ENCODE results near the gene TRIM41. TPM values are rescaled to one million over a fixed set of nuclear protein-coding genes. Genes with fewer than 3 reads are reported as not detected.

Gene TRIM41
- total and polyA plus RNA-seq, 9 of the 15 experiments (the other 6 are each of a cell fraction or from before 2014, with no cell fraction given), result 1.8 to 47.6 (median 20.9) TPM

DNA sequence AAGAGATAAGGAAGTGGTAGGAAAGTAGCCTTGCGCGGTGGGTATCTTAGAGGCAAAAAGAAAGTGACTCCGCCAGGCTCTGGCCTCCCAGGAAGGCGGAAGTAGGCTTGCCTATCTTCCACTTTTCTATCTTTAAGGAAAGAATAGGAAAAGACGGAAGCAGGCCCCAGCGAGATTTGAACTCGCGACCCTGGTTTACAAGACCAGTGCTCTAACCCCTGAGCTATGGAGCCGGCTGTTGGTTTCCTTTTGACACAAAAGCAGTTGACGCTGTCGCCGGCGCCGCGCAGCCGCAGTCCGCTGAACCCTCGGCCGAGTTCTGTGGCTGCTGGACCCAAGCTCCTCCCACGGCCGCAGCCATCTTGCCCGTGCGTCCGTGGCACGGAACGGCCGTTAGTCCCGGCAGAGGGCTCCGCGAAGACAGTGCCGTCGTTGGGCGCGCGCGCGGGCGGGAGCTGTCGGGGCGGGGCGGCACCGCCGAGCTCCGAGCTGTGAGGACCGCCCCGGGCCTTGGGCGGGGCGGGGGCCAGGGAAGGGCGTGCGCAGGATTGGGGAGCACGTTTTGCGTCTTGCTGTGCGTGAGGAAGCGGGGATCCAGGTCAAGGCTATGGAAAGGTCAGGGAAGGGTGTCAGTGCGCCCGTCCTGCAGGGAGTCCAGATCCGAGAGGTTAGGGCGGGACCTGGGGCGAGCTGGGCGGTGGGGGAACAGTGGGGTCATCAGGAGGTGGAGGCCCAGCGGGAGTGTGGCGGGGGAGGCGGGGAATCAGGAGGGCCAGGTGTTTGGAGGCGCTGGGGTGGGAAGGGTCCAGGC lies 31.4 kb upstream of the TRIM41 start (continued):
- TF ChIP-seq ATF6 (CRISPR knock-in tag; IDR thresholded peaks at IDR 0.05) (0 out of 2 replicates have a peak, but pooled peaks have one; percentile 36), RBM25 (IDR thresholded peaks at IDR 0.05; ENCODE audit: low read depth, low read length, severe bottlenecking) (no peak), ZFP1 (CRISPR knock-in tag; IDR thresholded peaks at IDR 0.05) (no peak), MTA1 (IDR thresholded peaks at IDR 0.05; ENCODE audit: borderline replicate concordance) (peak; percentile 25; the same call in 1 of the 2 replicates), ESRRA (IDR thresholded peaks at IDR 0.05; ENCODE audit: borderline replicate concordance, low read depth) (peak; percentile 83), IRF2 (CRISPR knock-in tag; IDR thresholded peaks at IDR 0.05) (no peak), HEY1 (CRISPR knock-in tag; IDR thresholded peaks at IDR 0.05; ENCODE audit: borderline replicate concordance) (no peak), ZNF77 (CRISPR knock-in tag; IDR thresholded peaks at IDR 0.05) (no peak), TBL1XR1 (IDR thresholded peaks at IDR 0.05; ENCODE audit: low read length in 2 of 2) (peak in 1 of 2 experiments; percentile 92; a peak in 2 of 4 replicates), KAT7 (CRISPR knock-in tag; IDR thresholded peaks at IDR 0.05; ENCODE audit: borderline replicate concordance) (peak; percentile 98; the same call in 1 of the 2 replicates), ZNF76 (CRISPR knock-in tag; IDR thresholded peaks at IDR 0.05; ENCODE audit: borderline replicate concordance) (no peak), RFX1 (IDR thresholded peaks at IDR 0.05) (no peak), ZNF239 (CRISPR knock-in tag; IDR thresholded peaks at IDR 0.05) (no peak), ZNF133 (CRISPR knock-in tag; IDR thresholded peaks at IDR 0.05) (no peak), MTF1 (CRISPR knock-in tag; IDR thresholded peaks at IDR 0.05; ENCODE audit: borderline replicate concordance) (no peak), MAZ (CRISPR knock-in tag; conservative IDR thresholded peaks at IDR 0.05 in 1 of 2, IDR thresholded peaks at IDR 0.05 in 1 of 2) (peak in 1 of 2 experiments; percentile 93), CREM (IDR thresholded peaks at IDR 0.05; ENCODE audit: low read depth) (peak; percentile 77), TAF9B (IDR thresholded peaks at IDR 0.05; ENCODE audit: partially characterized antibody) (no peak), SMARCA5 (IDR thresholded peaks at IDR 0.05) (no peak), ERF (CRISPR knock-in tag; IDR thresholded peaks at IDR 0.05) (peak; percentile 76; the same call in 1 of the 2 replicates), ZC3H4 (CRISPR knock-in tag; IDR thresholded peaks at IDR 0.05; ENCODE audit: borderline replicate concordance) (no peak), ETV5 (CRISPR knock-in tag; IDR thresholded peaks at IDR 0.05; ENCODE audit: low read depth) (no peak), PML (IDR thresholded peaks at IDR 0.05; ENCODE audit: low read length) (no peak; the same call in 1 of the 2 replicates), ZNF3 (CRISPR knock-in tag; IDR thresholded peaks at IDR 0.05) (no peak)
- TF ChIP-seq, protein P1, sequence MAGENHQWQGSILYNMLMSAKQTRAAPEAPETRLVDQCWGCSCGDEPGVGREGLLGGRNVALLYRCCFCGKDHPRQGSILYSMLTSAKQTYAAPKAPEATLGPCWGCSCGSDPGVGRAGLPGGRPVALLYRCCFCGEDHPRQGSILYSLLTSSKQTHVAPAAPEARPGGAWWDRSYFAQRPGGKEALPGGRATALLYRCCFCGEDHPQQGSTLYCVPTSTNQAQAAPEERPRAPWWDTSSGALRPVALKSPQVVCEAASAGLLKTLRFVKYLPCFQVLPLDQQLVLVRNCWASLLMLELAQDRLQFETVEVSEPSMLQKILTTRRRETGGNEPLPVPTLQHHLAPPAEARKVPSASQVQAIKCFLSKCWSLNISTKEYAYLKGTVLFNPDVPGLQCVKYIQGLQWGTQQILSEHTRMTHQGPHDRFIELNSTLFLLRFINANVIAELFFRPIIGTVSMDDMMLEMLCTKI (IDR thresholded peaks at IDR 0.05; ENCODE audit: partially characterized antibody), result no peak
- TF ChIP-seq, protein P2, sequence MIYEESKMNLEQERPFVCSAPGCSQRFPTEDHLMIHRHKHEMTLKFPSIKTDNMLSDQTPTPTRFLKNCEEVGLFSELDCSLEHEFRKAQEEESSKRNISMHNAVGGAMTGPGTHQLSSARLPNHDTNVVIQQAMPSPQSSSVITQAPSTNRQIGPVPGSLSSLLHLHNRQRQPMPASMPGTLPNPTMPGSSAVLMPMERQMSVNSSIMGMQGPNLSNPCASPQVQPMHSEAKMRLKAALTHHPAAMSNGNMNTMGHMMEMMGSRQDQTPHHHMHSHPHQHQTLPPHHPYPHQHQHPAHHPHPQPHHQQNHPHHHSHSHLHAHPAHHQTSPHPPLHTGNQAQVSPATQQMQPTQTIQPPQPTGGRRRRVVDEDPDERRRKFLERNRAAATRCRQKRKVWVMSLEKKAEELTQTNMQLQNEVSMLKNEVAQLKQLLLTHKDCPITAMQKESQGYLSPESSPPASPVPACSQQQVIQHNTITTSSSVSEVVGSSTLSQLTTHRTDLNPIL (CRISPR knock-in tag; IDR thresholded peaks at IDR 0.05), result no peak

Data from K562 (cell line).